SK-N-SH (cell line): ENCODE results near the gene AASS. TPM values are rescaled to one million over a fixed set of nuclear protein-coding genes. Genes with fewer than 3 reads are reported as not detected.

ENCODE experiments used
- CTCF ChIA-PET: fragments of 300-600, 350-600 bp; formaldehyde crosslinking; extraction: SDS; loops from one replicate; lab custom pipeline; 2021; lab: Yijun Ruan, JAX
- POLR2A ChIA-PET: fragments of 350-600 bp; sonication (Branson Sonifier 250); formaldehyde crosslinking; extraction: SDS; loops from one replicate; lab custom pipeline; 2020; ENCODE audit warnings: antibody characterized with exemption, inconsistent platforms; lab: Yijun Ruan, JAX
- DNase-seq: peaks from one replicate; pipeline ENCODE4 v3.0.0; 2012
- H2AFZ ChIP-seq: fragments of 200-600 bp; sonication (generic); 2 replicates; pipeline ENCODE4 v1.8.1; 2016; ENCODE audit warnings: antibody characterized with exemption, mild to moderate bottlenecking, low read depth
- H3F3A ChIP-seq: fragments of 200-600 bp; sonication (generic); replicated peaks from 2 replicates; pipeline ENCODE3; 2016; ENCODE audit warnings: antibody characterized with exemption, mild to moderate bottlenecking; ENCODE audit not compliant: insufficient read depth
- H3K27ac ChIP-seq, 2 experiments: fragments of 200-500 bp in 1 of 2; fragments of 200-600 bp in 1 of 2; sonication (Bioruptor generic) in 1 of 2; sonication (generic), shearing (Covaris generic) in 1 of 2; 2 replicates each; pipeline versions ENCODE4 v1.5.1 to v1.6.1; 2014 to 2016; ENCODE audit warnings: low read depth in 2 of 2, inconsistent platforms in 1 of 2, low read length in 1 of 2, mild to moderate bottlenecking in 1 of 2, mixed read lengths in 1 of 2
- H3K27me3 ChIP-seq: fragments of 200-600 bp; sonication (generic), shearing (Covaris generic); 2 replicates; pipeline ENCODE4 v1.6.1; 2016; ENCODE audit warnings: mixed run types; ENCODE audit not compliant: insufficient read depth
- H3K36me3 ChIP-seq, 2 experiments: fragments of 200-500 bp in 1 of 2; fragments of 200-600 bp in 1 of 2; sonication (Bioruptor generic) in 1 of 2; sonication (generic) in 1 of 2; replicated peaks in 1 of 2; 2 replicates each; pipeline versions ENCODE3 to v1.5.1; 2014 to 2016; ENCODE audit warnings: low read length in 1 of 2, mild to moderate bottlenecking in 1 of 2; ENCODE audit not compliant: insufficient read depth in 2 of 2, control insufficient read depth in 1 of 2
- H3K4me1 ChIP-seq, 2 experiments: fragments of 200-500 bp in 1 of 2; fragments of 200-600 bp in 1 of 2; sonication (Bioruptor generic) in 1 of 2; sonication (generic), shearing (Covaris generic) in 1 of 2; 2 replicates each; pipeline versions ENCODE4 v1.5.1 to v1.6.1; 2014 to 2016; ENCODE audit warnings: low read depth in 1 of 2, low read length in 1 of 2, mixed run types in 1 of 2; ENCODE audit not compliant: insufficient read depth in 2 of 2, control insufficient read depth in 1 of 2
- H3K4me2 ChIP-seq: fragments of 200-600 bp; sonication (generic), shearing (Covaris generic); 2 replicates; pipeline ENCODE4 v1.6.1; 2017; ENCODE audit warnings: mixed run types
- H3K4me3 ChIP-seq, 2 experiments: fragments of 200-500 bp in 1 of 2; fragments of 200-600 bp in 1 of 2; sonication (Bioruptor generic) in 1 of 2; sonication (generic), shearing (Covaris generic) in 1 of 2; 2 replicates each; pipeline versions ENCODE4 v1.5.1 to v1.8.1; 2014 to 2016; ENCODE audit warnings: low read depth in 2 of 2, inconsistent platforms in 1 of 2, low read length in 1 of 2, mild to moderate bottlenecking in 1 of 2, mixed read lengths in 1 of 2, moderate library complexity in 1 of 2
- H3K79me2 ChIP-seq: fragments of 200-600 bp; sonication (generic); 2 replicates; pipeline ENCODE4 v1.8.1; 2017; ENCODE audit warnings: mild to moderate bottlenecking; ENCODE audit not compliant: insufficient read depth
- H3K9ac ChIP-seq: fragments of 200-600 bp; sonication (generic); 2 replicates; pipeline ENCODE4 v1.6.1; 2017; ENCODE audit warnings: mixed run types
- H3K9me2 ChIP-seq: fragments of 200-600 bp; sonication (generic); 2 replicates; pipeline ENCODE4 v1.6.1; 2017; ENCODE audit warnings: mixed run types
- H3K9me3 ChIP-seq: fragments of 200-600 bp; sonication (generic); 2 replicates; pipeline ENCODE4 v1.6.1; 2017; ENCODE audit warnings: mixed run types, mild to moderate bottlenecking, moderate library complexity
- H4K20me1 ChIP-seq: fragments of 200-600 bp; sonication (generic); 2 replicates; pipeline ENCODE4 v1.6.1; 2017; ENCODE audit warnings: mild to moderate bottlenecking, mixed run types; ENCODE audit not compliant: insufficient read depth
- CTCF ChIP-seq: fragments of 200-600 bp; sonication (generic); IDR thresholded peaks from 2 replicates; pipeline ENCODE4 v1.6.1; 2017; ENCODE audit warnings: antibody characterized with exemption, mild to moderate bottlenecking, moderate library complexity
- ELF1 ChIP-seq: IDR thresholded peaks from 2 replicates; pipeline ENCODE4 v1.4.0; 2012
- EZH2phosphoT487 ChIP-seq: fragments of 200-600 bp; sonication (generic); IDR thresholded peaks from 2 replicates; pipeline ENCODE4 v1.6.1; 2017; ENCODE audit warnings: low read depth, mixed run types, mild to moderate bottlenecking, antibody characterized with exemption, moderate library complexity, borderline replicate concordance
- FOSL2 ChIP-seq: IDR thresholded peaks from 2 replicates; pipeline ENCODE4 v1.4.0; 2012; ENCODE audit warnings: low read depth, mild to moderate bottlenecking, moderate library complexity, borderline replicate concordance
- FOXJ3 ChIP-seq: sonication (generic); formaldehyde crosslinking; IDR thresholded peaks from 2 replicates; pipeline ENCODE4 v1.5.1; 2020; ENCODE audit warnings: mild to moderate bottlenecking, missing genetic modification reagents
- FOXM1 ChIP-seq: IDR thresholded peaks from 2 replicates; pipeline ENCODE4 v1.4.0; 2012; ENCODE audit warnings: low read depth, mild to moderate bottlenecking
- GATA2 ChIP-seq: sonication (generic); formaldehyde crosslinking; IDR thresholded peaks from 2 replicates; pipeline ENCODE4 v1.5.0; 2020; ENCODE audit warnings: mild to moderate bottlenecking, missing genetic modification reagents
- JUND ChIP-seq: IDR thresholded peaks from 2 replicates; pipeline ENCODE4 v1.4.0; 2012
- MAX ChIP-seq: IDR thresholded peaks from 2 replicates; pipeline ENCODE4 v1.4.0; 2012; ENCODE audit warnings: low read depth
- MEF2A ChIP-seq: IDR thresholded peaks from 2 replicates; pipeline ENCODE4 v1.4.0; 2012; ENCODE audit warnings: low read depth, borderline replicate concordance
- MXI1 ChIP-seq: IDR thresholded peaks from 2 replicates; pipeline ENCODE4 v1.6.1; 2012; ENCODE audit warnings: mild to moderate bottlenecking, low read depth, low read length, improper control_type of control experiment
- NFIC ChIP-seq: IDR thresholded peaks from 2 replicates; pipeline ENCODE4 v1.4.0; 2012; ENCODE audit warnings: borderline replicate concordance
- POLR2AphosphoS5 ChIP-seq: IDR thresholded peaks from 2 replicates; pipeline ENCODE4 v1.6.1; 2012; ENCODE audit warnings: low read depth, low read length
- REST ChIP-seq: IDR thresholded peaks from 2 replicates; pipeline ENCODE4 v1.6.1; 2012; ENCODE audit warnings: mild to moderate bottlenecking, low read depth, low read length, moderate library complexity
- RFX5 ChIP-seq: IDR thresholded peaks from 2 replicates; pipeline ENCODE4 v1.6.1; 2012; ENCODE audit warnings: mild to moderate bottlenecking, improper control_type of control experiment, low read length
- SIN3A ChIP-seq: IDR thresholded peaks from 2 replicates; pipeline ENCODE4 v1.6.1; 2012; ENCODE audit warnings: low read depth, mild to moderate bottlenecking, low read length, moderate library complexity, borderline replicate concordance
- TCF12 ChIP-seq: IDR thresholded peaks from 2 replicates; pipeline ENCODE4 v1.4.0; 2012
- YY1 ChIP-seq: IDR thresholded peaks from 2 replicates; pipeline ENCODE4 v1.4.0; 2012; ENCODE audit warnings: low read depth, mild to moderate bottlenecking
- WGBS: methylation state at CpG from one replicate; pipeline ENCODE4 v1.1.6; 2017; ENCODE audit warnings: low lambda C conversion rate; 5-methylcytosine and 5-hydroxymethylcytosine counted together
- polyA plus RNA-seq, 3 experiments: library from polyadenylated mRNA; depleted of rRNA; stranded (reverse); fragments of >200 nt; gene quantifications; 2 replicates each; pipeline ENCODE4 v1.2.3, GENCODE V29; 2012

The AASS gene
- polyA plus RNA-seq, 1 of the 3 experiments (the other 2 are of a cell fraction): 0.92 TPM

GRCh38 chr7:122166275-122166674 is 22.2 kb upstream of the AASS start:
- POLR2A ChIA-PET: no interaction called here
- H3K4me3 ChIP-seq: no peak overlapping the region
- TF ChIP-seq ELF1: no peak
- no peak for TF ChIP-seq FOXM1
- no peak for TF ChIP-seq MEF2A
- no peak for TF ChIP-seq FOXJ3
- no peak for TF ChIP-seq FOSL2
- no peak for TF ChIP-seq MXI1
- no peak for TF ChIP-seq EZH2phosphoT487
- no peak for TF ChIP-seq CTCF
- no peak for TF ChIP-seq MAX
- no peak for TF ChIP-seq RFX5
- no peak for TF ChIP-seq JUND
- no peak for TF ChIP-seq SIN3A
- no peak for TF ChIP-seq TCF12
- no peak for TF ChIP-seq NFIC

GRCh38 chr7:122161628-122162027 is 17.6 kb upstream of the AASS start:
- ChIA-PET CTCF (no interaction called here), POLR2A (no interaction called here)
- Histone ChIP-seq H3K4me1 (no peaks in the 10 kb centered on the region), H3K27me3 (peaks cover 18% of the 10 kb centered on the region; the same call in 1 of the 2 replicates), H2AFZ (no peak overlapping the region), H3K4me2 (no peak overlapping the region), H3K27ac (no peak overlapping the region), H3K79me2 (no peaks in the 10 kb centered on the region), H3K9me2 (no peaks in the 10 kb centered on the region), H3K9ac (no peak overlapping the region), H3K9me3 (no peaks in the 10 kb centered on the region), H3K36me3 (no peaks in the 10 kb centered on the region), H4K20me1 (no peaks in the 10 kb centered on the region), H3K4me3 (no peak overlapping the region), H3F3A (no peaks in the 10 kb centered on the region)
- DNase-seq: no peak
- WGBS: 0% methylated on average over 3 of the region's 3 CpGs
- TF ChIP-seq GATA2 (CRISPR knock-in tag) (no peak), MAX (no peak), FOXJ3 (no peak), TCF12 (no peak), REST (no peak), YY1 (no peak), FOSL2 (no peak), POLR2AphosphoS5 (no peak)

More at GRCh38 chr7:122166275-122166674, 22.2 kb upstream of the AASS start:
- Histone ChIP-seq H3K27ac (no peak overlapping the region), H3K36me3 (no peaks in the 10 kb centered on the region), H2AFZ (no peak overlapping the region), H3K9me2 (no peaks in the 10 kb centered on the region), H3K9me3 (no peaks in the 10 kb centered on the region), H3K4me1 (no peaks in the 10 kb centered on the region), H3K9ac (no peak overlapping the region), H3F3A (no peaks in the 10 kb centered on the region), H3K79me2 (no peaks in the 10 kb centered on the region), H3K27me3 (peaks cover 16% of the 10 kb centered on the region; the same call in 1 of the 2 replicates), H4K20me1 (no peaks in the 10 kb centered on the region), H3K4me2 (no peak overlapping the region)
- CTCF ChIA-PET: interaction anchor here (0.6 kb wide), 1 partner anchor 16 kb away, joined by 3 read pairs; no protein-coding TSS in a partner anchor
- DNase-seq: no peak
- 7% methylated on average over 3 of the region's 3 CpGs for WGBS
